GM23248 (cell line): ENCODE measurements around the gene SLC29A2.

Experiments
- EZH2 ChIP-seq: fragments of 200-600 bp; sonication (generic); IDR thresholded peaks from 2 replicates; pipeline ENCODE4 v1.6.1; 2018; ENCODE audit warnings: antibody characterized with exemption, mild to moderate bottlenecking; ENCODE audit not compliant: insufficient read depth, poor library complexity, severe bottlenecking
- EZH2phosphoT487 ChIP-seq: fragments of 200-600 bp; sonication (generic); IDR thresholded peaks from 2 replicates; pipeline ENCODE4 v1.6.1; 2018; ENCODE audit warnings: antibody characterized with exemption, moderate library complexity, mild to moderate bottlenecking, low read depth; ENCODE audit not compliant: insufficient read depth

DNA sequence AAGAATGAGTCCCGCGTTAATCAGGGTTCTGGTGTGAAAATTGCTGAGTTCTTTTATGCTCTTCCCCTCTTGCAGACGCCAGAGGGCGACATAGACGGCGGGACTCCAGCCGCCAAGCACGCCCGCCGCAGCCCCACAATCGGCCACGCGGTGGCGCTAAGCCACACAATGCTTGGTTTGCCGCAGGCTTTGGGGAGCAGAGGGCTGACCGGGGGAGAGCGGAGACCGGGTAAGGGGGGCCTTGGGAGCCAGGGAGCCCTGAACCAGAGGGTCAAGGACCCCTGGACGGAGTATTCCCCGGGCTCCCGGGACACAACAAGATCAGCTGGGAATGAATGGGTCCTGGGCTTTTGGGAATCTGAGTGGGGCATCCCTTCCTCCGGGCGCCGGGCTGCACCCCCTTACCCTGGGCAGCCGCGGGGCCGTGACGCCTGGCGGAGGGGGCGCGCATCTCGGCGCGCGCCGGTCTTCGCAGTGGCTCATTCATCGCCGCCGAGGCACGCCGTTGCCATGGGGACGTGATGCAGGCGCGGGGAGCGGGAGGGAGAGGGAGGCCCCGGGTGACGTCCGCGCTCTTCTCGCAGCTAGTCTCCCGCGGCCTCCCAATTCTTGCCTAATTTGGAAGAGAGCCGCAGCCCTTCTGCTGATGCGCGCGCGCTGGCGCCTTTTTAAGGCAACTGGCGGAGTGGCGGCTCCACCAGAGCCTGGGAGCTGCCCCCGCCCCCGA, 37.1 kb upstream of the SLC29A2 start:
- TF ChIP-seq EZH2phosphoT487, result no peak
- TF ChIP-seq EZH2, result no peak
